Hematopoietic multipotent progenitor cell treated with erythropoietin and hydrocortisone succinate and interleukin-3 and kit ligand, for 17 days (in vitro differentiated cells): Measurements from ENCODE around the gene SSBP1.
A peak's percentile ranks its signal among the peaks of the same experiment; 100 is the strongest.
"Not testable (repeated sequence)": the region's sequence is repeated elsewhere in the genome, so short reads cannot be mapped to it uniquely, and the experiment has no call there.

ENCODE experiments used
- DNase-seq: peaks from one replicate; pipeline ENCODE4 v3.0.0-alpha.2; 2015; ENCODE audit warnings: low spot score

The SSBP1 gene

DNA sequence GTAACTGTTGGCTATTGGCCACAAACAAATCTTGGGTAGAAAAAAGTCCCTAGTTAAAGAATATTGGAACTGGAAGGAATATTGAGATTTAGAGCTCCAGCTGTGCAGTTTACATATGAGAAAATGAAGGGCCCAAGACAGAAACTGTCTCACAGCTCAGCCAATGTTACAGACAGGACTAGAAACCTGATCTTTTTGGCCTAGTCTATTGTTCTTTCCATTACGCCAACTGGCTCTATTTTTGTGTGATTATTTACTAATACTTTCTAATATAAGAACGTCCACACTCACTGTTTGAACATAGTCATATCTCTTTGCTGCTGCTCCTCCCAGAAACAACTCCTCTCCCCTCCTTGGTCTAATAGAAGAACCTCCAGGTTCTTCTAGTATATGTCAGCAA lies 28.8 kb upstream of the SSBP1 start:
- no peak for DNase-seq

DNA sequence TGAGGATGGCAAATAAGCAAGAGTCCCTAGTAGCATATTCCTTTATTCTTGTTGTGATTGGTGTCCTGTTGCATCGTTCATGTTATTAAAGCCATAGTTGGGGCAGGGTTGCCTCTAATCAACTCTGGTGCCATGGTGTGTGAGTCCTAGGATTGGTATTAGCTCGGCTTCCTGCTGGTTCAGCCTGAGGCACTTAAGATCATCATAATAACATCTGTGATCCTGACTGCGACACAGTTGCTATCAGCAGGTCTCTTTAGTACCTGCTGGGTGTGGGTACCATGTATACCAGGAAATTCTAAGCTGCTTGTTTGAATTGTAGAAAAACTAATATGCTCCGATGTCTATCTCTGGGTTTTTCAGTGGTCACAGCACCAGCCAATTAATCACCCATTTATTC lies 28.4 kb upstream of the SSBP1 start:
- no peak for DNase-seq

DNA sequence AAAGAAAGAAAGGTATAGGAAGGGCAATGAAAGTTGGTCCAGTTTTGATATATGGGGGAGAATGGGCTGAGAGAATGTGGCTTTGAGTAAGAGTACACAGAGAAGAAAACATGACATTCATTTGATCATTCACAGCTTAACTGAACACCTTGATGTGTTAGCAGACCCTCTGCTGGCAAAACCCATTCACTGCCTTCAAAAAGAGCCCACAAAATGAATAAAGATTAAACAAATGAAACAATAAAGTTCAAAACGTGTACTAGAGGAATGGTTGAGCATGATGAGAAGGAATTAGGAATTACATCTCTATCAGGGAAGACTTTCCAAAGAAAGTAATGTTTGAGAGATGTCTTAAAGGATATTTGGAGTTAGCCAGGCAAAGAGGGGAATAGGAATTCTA lies 27.9 kb upstream of the SSBP1 start:
- no peak for DNase-seq

DNA sequence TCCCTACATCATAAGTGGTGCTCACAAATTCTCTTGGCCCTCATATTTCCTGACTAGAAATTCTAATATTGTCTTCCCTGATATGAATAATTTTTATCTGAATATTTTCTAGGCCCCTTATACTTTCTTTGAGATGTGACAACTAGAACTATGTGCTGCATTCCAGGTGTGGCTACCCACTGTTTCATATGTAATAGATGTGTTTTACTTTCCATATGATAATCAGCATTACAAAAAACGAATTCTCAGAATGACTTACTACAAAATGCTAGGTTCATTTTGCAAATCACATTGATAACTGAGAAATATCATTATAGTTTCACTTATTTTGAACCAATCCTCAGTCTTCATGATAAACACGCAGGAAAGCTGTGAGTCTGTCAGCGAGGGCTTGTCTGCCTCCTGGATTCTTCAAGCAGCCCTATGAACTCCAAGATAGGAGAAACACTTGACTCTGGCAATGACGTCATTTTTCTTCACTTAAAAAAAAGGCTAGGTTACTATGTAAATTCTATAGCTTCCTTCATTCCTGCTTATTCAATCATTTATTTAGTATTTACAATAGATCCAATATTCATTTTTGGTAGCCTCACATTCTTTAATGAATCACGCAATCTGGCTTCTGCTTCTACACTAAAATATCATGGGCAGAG lies 25.4 kb upstream of the SSBP1 start:
- DNase-seq = no peak

DNA sequence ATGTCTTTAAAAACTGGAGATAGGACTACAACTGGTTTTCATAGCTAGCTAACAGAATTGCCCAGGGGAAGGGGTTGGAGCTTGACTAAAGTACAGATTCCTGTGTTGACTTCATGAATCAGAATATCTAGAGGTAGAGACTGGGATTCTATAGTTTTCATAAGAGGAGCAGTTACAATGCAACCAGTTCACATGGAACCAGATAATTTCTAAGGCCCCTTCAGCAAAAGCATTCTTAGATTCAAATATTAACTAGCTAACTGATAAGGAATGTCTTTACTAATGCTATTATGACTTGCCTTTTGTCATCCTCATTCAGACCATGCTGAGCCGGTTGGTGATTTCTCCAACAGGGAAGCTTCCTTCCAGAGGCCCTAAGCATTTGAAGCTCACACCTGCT lies 24.3 kb upstream of the SSBP1 start:
- DNase-seq = no peak

DNA sequence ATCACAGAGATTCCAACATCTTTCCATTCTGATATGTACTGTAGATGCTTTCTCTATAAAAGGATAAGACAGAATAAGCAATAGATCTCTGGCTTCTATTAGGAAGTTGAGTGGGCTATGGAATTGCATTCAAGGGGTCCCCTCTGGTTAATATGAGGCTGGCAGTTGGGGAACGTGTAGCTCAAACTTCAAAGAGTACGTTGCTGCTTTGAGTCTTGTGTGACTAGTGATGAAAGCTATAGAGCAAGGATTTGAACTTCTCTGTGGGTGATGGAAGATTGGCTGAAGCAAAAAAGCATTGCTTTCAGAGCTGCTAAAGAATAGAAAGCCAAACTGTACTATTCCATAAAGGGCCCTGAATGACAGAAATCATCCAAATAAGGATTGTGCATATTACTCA lies 23.6 kb upstream of the SSBP1 start:
- DNase-seq = no peak

DNA sequence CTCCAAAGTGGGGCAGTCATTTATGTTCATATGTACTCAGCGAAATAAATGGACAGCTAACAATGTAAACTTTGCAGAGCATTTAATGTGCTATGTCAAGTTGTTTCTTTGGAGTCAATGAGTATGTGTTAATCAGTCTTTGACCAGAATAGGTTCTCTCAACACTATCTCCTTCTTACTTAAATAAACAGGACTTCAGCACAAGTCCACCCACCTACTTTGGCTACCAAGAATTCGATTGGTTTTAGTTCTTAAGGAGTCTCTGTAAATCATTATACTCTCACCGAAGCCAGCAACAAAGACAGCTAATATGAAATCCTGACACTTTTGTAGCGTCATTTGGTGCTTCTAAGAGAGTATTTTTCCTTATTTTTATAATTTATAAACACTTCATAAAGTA lies 23.1 kb upstream of the SSBP1 start:
- no peak for DNase-seq

DNA sequence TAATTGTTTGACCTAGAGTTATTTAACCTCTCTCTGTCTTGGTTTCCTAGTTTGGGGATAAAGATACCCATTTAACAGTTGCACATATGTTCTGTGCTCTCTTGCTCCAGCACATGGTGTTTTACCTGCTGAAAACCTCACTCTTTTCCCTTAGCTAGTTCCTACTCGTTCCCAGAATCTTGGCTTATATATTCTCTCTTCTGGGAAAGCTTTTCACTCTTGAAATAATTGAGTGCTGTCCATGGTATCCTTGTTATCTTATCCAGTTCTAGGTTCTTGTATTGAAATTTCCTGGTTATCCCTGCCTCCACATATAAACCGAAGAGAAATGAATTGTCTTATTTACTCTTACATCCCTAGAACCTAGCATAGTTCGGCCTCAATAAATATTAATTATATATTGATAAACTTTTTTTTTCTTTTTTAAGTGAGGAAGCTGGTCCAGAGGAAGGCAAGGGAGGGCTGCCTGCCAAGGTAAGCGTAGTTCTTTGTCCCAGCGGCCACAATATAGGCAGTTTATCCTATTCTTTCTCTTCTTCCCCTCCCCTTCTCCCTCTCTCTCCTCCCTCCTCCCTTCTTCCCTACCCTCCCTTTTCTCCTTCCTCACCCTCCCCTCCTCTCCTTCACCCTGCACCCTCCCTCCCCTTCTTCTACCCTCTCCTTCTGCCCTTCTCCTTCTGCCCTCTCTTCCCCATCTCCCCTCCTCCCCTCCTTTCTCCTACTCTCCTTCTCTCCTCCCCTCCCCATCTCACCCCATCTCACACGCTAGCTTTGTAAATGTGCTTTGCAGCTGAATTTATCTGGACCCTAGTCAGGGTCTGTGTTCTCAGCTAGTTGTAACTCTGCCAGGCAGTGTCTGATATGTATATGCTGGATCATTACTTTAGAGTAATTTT lies 22.1 kb upstream of the SSBP1 start:
- DNase-seq = no peak

DNA sequence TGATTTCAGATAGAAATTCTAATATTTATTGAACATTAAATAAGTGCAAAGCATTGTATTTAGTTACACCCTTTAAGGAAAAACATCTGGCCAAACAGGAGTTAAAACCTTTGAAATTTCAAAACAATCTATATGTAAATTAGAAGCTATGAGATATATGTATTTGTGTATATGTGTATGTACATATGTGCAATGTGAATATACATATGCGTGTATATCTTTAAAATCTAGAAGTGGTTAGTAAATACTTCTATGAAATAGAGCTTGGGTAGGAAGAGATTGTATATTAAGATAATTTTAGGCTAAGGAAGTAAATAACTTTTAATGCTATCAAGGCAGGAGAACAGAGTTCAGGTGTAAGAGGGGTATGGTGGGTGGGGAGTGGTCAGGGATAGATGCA lies 20.7 kb upstream of the SSBP1 start:
- DNase-seq = no peak

DNA sequence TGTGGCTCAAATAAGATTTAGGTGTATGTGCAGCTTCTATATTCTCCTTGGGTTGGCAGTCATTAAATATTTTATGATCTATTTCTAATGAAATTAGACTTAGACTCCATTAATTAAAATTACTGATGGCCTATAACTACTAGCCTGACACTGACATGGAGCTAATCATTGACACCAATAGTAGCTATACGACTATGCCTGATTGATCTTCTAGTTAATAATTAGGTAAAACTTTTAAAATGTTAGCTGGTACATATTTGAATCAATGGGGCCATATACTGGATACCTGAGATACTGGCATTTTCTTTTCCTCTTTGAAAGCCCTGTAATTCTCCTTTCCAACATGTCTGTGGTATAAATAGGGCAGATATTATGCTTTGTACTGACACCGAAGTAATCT lies 15.6 kb upstream of the SSBP1 start:
- no peak for DNase-seq

DNA sequence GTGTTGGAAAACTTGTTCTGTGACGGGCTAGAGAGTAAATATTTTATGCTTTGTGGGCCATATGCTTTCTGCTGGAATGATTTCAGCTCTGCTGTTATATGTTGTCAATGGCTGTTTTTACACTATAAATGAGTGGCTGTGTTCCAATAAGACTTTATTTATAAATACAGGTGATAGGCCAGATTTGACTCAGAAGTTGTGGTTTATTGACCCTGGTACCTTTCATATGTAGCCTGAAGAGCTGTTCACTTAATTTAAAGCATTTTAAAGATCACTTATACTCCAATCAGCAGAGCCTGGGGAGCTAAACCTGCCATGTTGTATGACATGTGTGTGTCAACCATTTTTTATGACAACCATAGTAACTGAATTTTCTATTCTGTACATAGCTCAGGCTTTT lies 9.1 kb upstream of the SSBP1 start:
- DNase-seq = no peak

DNA sequence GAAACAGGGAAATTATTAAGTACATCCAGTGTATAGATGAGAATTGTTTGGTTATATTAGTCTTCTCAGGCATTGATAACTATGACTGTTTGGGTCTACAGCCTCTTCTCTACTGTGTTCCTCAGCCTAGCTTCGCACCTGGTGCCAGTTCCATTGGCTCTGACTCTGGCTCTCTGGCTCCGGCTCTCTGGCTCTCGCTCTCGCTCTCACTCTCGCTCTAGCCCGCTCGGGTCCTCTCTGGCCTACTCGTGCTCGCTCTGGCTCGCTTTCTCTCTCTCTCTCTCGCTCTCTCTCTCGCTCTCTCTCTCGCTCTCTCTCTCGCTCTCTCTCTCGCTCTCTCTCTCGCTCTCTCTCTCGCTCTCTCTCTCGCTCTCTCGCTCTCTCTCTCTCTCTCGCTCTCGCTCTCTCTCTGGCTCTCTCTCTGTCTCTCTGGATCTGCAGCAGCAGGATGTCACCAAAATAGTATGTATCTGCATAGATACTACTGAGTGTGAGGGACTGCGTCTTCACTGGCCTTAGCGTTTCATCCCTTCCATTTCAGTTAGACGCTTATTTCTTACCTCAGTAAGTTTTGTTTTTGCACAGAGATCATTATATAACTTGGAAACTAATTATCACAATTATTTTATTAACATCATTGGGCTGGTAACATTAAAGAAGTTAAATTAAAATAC lies 6.5 kb upstream of the SSBP1 start:
- no peak for DNase-seq

DNA sequence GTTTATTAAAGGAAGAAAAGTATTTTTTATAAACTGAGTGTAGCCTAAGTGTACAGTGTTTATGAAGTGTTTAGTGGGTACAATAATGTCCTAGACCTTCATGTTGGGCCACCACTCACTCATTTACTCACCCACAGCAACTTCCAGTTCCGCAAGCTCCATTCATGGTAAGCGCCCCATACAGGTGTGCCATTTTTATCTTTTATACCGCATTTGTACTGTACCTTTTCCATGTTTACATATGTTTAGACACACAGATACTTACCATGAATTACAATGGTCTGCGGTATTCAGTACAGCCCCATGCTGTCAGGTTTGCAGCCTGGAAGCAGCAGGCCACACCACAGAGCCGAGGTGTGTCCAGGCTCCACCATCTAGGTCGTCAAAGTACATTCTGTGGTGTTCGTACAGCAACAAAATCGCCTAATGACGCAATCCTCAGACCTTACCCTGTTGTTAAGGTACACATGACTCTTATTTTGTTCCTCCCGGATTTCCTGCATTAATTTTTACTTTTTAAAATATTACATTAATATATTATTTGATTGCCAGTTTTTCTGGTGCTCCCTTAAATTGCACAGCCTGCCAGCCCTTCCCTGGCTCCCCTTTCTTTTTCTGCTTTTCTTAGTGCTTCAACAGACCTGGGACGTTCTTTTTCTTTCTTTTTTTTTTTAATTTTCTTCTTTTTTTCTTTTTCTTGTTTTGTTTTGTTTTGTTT lies 881 bp upstream of the SSBP1 start:
- DNase-seq = peak; percentile 19

DNA sequence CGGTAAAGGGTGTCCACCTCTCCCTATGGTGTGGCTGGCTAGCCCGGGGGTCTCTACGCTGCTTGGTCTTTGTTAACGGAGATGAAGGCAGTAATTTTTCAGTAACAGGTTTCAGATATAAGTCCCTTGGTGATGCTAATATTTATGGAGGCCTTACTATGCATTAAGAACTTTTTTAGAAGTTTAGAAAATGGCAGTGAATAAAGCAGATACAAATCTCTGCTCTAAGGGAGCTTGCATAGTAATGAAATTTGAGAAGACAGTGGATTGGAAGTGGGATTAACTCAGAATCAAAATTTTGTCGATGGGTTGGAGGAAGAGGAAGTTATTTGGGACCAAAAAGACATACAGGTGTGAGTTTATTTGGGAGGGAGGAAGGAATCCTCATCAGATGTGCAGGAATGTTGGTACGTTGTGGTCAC lies 445 bp downstream of the SSBP1 start:
- no peak for DNase-seq

DNA sequence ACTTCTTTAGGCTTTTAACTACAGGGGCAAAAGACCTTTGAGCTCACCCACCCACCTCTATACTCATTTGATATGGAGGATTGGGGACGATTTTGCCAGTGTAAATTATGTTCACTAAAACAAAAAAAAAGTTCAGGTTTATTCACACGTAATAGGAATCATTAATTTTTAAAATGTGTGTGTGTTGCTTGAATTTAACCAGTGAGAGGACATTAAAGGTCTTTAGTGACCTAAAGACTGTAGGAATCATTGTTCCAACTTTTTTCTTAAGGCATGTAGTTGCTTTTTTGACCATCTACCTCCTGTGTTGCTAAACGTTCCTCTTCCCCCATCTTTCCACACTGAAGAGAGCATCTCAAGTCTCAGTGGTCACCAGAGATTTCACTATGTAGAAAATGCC lies 1.1 kb downstream of the SSBP1 start:
- no peak for DNase-seq

DNA sequence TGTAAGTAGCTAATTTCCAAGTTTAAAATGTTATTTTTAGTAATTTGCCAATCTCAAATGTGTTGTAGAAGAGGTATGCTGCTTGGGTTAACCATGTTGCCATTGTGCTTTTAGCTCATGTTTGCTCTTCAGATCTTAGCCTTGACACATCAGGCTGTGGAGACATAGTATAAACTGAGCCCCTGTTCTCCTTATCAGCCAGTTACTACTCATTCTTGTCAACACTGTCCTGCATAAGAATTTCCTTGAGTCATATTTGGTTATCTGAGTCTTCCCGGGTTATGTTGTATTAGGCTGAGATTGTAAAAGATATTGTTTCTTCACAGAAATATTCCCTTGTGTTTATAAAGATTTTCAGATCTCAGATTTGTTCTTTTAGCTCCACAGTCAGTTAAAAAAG lies 4.1 kb downstream of the SSBP1 start:
- DNase-seq = no peak

DNA sequence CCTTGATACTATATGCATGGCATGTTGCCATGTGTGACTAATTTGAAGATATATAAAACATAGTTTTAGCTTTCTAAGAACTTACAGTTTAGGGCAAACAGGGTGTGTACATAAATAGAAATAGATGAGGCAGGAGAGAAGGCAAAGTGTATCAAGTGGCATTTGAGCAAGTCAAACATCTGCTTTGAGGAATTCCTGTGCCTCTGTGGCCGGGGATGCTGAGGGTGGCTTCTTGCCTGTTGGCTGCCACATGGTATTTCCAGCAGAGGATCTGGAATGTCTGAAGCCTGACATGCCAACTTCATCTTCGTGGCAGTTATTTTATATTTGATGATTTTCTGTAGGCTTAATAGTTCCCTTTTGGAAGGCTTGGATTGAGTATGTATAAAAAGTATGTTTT lies 6.0 kb downstream of the SSBP1 start:
- no peak for DNase-seq

DNA sequence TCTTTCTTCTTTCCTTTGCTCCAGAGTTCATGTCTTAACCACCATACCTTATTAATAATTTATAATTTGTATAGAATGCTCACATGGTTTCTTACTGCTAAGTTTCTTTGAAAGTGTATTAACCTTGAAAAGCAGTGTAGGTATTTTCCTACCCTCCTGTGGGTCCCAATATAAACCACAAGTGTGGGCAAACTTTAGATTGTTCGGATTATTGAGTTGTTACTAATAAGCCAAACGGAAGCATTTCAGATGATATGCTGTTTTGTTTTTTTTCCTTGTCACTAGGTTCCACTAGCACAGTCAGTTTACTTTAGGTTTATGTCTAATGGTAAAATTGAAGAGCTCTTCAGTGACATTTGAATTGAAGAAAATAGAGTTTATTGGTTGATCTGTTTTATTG lies 10.2 kb downstream of the SSBP1 start:
- no peak for DNase-seq

DNA sequence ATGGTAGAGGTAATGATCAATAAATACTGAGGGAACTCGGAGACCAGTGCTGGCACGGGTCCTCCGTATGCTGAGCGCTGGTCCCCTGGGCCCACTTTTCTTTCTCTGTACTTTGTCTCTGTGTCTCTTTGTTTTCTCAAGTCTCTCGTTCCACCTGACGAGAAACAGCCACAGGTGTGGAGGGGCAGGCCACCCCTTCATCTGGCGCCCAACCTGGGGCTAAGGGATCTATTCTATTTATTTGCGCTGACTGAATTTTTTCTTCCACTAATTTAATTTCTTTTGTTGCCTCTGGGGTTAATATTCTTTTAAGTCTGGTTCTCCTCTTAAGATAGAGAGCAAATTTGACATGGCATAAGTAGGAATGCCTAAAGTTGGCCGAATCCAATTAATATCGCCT lies 13.7 kb downstream of the SSBP1 start:
- not testable (repeated sequence) for DNase-seq

DNA sequence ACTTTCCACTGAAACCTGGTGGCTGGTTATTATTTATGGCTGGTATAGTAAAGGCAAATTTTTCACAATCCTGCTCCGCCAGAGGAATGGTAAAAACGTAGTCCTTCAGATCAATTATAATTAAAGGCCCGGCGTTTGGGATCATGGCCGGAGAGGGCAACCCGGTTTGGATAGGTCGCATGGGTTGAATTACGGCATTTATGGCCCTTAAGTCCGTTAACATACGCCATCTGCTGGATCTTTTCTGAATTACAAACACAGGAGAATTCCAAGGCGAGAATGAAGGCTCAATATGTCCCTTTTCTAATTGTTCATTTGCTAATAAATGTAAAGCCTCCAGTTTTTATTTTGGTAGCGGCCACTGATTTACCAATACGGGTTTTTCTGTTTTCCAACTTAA lies 14.5 kb downstream of the SSBP1 start:
- DNase-seq = no peak

DNA sequence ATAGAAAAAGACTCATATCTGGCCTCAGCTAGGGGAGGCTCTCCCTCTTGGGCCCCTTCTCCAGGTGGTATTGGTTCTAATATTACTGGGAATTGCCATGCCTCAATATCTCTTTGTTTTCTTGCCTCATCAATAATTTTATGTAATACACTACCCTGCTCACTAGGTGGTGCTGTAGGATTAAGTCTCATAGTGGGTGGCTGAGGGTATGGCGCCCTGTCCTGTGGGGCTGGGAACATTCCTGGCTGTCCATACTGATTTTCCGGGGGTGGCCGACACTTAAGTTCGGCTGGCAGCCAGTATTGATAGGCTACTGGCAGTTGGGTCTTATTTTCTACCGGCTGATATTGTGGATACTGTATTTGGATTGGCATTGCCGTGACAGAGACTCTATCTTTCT lies 16.8 kb downstream of the SSBP1 start:
- peak; percentile 47 for DNase-seq

DNA sequence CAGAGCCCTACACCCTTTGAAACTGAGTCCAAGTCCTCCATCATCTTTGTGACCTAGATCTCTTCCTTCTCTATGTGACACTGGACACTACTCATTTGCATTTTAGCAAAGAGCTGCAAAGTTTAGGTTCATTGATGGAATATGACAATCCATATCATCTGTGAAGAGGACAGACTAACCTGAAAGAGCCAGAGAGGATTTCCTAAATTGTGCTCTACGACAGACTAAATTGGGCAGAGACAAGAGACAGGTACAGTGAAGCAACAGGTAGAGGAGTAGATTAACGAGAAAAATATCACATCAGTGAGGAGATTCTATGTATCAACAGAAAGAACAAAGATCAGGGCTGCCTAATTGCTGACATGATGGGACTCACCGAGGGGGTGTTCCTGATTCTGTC lies 25.6 kb downstream of the SSBP1 start, which contains the start of gene TAS2R3:
Gene TAS2R3 (plus strand): TSS at position 301 of the 400 bp plus-strand sequence. CDS start 62 bp downstream, at position 363.
- no peak for DNase-seq
